HG02981 (cell line): ENCODE results near the gene SLC34A1.
A peak's percentile ranks its signal among the peaks of the same experiment; 100 is the strongest.
"Not testable (repeated sequence)": the region's sequence is repeated elsewhere in the genome, so short reads cannot be mapped to it uniquely, and the experiment has no call there.

Experiments used
- ATAC-seq: cut with Tn5 transposase; IDR thresholded peaks from one replicate; pipeline ENCODE4 v1.9.1; 2021; ENCODE audit warnings: mild to moderate bottlenecking, moderate library complexity; ENCODE audit not compliant: unreplicated experiment

The SLC34A1 gene

DNA sequence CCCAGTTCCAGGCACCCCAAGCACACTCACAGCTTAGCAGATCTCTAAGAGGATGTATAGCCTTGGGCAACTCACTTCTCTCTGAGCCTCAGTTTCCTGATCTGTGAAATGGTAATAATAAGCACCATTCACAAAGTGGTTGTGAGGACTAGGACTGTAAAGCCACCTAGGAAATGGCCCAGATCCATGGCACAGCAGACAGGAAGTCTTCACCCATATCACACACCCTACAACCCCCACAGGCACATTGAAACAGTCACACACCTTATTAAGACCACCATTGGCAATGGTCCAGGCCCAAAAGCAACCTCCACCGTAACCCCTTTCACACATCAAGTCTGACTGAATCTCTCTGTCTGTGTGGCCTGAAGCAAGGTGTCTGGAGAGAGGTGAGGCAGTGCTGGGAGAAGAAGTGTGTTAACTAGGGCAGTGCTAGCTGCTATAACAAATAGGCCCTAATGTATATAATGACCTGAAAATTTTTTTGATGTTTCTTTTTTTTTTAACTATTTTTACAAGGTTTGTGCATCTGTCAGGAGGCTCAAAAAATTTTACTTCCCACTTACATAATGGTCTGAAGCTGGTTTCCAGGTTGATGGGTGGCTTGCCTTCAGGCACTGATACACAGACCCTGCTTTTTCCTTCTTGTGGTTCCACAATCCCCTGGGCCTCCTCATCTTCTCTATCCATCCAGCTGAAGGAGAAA lies 28.9 kb upstream of the SLC34A1 start:
- ATAC-seq = no peak

GRCh38 chr5:177355868-177356168 lies 28.4 kb upstream of the SLC34A1 start:
- ATAC-seq = no peak

DNA sequence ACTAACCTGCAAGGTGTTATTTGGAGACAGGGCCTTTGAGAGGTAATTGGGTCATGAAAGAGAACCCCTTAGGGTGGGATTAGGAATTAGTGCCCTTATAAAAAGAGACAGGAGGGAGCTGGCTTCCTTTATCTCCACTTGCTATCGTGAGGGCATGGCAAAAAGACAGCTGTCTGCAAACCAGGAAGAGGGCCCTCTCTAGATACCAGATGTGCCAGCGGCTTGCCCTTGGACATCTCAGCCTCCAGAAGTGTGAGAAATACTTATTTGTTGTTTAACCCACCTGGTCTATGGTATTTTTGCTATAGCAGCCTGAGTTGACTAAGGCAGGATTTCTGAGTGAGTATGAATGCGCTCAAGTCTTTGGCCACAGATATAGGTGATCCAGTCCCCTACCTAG lies 27.5 kb upstream of the SLC34A1 start:
- ATAC-seq = no peak

- no peak for ATAC-seq
These were observed 27.1 kb upstream of the SLC34A1 start for GRCh38 chr5:177357146-177357458.

- ATAC-seq = peak; percentile 93
These were observed 26.5 kb upstream of the SLC34A1 start, which contains the start of gene RGS14 for GRCh38 chr5:177357459-177358351. TSS of gene RGS14 (plus strand) at chr5:177357924. CDS start at chr5:177358025, 101 bp downstream.

- no peak for ATAC-seq
These were observed 25.8 kb upstream of the SLC34A1 start for GRCh38 chr5:177358370-177358819.

DNA sequence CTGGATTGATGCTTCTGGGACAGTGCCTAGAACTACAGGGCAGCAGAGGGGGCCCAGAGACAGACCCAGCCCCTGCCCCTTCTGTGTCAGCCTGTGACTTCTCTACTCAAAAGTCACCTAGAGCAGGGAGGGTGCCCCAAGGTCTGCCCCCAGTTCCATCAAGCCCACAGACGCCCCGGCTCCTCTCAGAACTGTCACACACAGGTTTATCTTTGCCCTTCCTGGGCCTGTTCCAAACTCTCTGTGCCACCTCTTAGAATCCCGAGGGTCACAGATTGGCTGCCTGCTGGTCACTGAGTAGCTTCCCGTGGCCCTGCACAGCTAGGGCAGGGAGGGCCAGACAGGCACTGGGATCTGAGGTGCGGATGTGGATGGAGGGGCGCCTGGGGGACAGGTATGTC lies 24.8 kb upstream of the SLC34A1 start:
- no peak for ATAC-seq

DNA sequence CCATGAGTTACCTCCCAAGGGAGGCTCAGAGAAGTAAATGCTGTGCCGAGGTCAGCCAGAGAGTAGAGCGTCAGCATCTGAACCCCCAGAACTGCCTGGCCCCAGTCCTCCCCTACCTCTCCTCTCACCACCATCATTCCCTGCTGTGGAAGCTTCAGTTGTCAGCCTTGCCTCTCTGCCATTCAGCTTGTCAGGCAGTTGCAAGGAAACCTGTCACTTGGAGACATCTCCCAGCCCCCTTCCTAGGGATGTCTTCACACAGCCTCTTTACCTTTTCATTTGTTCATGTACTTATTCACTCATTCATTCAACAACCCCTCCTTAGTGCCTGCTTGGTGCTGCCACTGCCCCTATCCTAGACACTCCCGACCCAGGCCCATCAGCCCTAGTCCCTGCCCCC lies 24.4 kb upstream of the SLC34A1 start:
- no peak for ATAC-seq

DNA sequence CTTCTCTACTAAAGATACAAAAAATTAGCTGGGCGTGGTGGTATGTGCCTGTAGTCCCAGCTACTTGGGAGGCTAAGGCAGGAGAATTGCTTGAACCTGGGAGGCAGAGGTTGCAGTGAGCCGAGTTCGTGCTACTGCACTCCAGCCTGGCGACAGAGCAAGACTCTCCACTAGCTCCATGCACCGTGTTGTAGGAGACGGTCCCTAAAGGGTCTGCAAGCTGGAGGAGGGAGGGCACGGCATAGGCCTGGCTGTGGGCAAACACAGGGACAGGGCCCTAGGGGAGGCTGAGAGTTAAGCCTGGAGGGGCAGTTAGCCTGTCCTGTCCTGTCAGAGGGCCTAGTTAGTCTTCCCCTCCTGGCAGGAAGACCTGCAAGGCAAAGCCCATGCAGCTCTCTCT lies 23.5 kb upstream of the SLC34A1 start:
- not testable (repeated sequence) for ATAC-seq

DNA sequence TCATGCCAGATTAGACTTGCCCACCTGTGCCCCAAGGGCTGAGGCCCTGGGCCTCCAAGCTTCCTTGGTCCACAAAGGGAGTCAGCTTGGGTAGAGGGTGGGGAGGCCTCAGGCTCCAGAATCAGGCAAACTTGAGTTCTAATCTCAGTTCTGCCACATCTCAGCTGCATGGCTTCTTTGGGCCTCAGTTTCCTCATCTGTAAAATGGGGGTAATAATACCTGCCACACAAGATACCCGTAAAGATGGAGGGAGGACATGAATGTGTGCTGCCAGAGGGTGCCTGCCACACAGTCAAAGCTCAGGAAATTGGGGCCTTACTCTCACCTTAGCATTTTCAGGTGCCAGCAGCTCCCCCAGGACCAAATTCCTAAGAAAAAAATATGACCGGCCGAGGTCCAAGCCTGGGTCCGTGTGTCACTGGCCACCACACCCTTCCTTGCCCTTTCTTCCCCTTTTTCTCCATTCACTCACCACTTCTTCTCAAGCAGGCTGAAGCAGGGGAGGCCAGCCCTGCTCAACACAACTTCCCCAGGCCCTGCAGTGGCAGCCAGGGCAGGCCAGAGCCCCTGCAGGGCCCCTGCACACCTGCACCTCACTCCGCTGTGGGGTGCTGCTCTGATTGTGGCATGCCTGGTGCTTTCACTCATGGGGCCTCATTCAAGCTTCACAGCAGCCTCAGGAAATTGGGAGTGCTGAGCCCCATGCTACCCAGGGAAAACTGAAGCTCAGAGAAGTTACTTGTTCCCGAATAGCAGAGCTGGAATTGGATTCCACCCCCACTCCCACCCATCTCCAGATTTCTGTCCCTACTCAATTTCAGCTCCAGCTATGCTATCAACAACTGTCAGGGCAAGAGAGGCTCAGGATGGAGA lies 22.6 kb upstream of the SLC34A1 start:
- no peak for ATAC-seq

DNA sequence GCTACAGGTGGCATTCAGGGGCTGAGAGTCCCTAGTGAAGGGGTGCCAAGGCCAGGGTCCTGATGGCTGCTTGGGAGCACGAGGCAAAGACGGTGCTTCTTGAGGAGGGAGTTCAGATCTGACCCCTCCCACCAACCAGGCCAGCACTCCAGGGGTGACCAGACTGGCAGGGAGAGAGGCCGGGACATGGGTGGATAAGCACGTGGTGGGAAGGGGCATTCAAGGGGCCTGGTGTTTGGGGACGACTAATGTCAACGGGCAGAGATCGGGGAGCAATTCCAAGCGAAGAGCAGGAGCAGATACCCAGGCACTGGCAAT lies 22.0 kb upstream of the SLC34A1 start:
- ATAC-seq = no peak

DNA sequence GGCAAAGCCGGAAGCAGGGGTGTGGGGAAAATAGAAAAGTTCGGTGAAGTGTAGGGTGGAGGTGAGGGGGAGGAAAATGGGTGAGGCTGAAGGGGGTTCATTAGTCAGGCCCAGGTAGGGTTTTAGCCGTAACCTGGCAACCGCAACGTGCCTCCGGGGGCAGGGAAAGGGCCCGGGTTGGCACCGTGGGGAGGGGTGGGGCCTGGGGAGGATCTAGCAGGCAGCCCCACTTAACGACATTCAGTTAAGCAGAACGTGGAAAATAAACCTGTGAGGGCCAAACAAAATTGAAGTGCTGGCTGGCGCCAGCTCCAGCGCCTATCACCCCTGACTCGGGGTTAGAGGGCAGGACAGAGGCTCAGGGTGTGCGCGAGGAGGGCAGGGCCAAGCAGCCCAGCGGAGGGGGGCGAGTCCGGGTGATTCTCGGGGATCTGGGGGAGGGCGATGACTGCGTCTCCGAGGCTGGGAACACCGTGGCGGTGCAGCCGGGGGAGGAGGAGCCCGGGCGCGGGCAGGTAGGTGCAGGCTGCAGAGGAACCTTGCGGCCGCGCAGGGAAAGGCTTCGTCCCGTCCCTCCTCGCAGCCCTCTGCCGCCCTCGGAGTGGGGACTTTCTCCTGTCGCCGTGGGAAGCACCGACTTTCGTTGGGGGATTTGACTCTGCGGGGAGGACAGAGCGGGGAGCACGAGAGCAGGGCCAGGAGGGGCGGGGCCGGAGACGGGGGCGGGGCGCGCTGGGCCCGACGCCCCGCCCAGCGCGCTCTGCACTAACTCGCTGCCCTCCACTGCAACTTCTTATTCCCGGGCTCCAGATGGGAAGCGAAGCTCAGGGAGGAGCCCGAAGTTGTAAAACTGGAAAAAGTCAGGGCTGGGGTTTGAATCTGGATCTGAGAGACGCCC lies 21.4 kb upstream of the SLC34A1 start:
- ATAC-seq = peak; percentile 38

GRCh38 chr5:177363565-177363964 lies 20.7 kb upstream of the SLC34A1 start:
- no peak for ATAC-seq

DNA sequence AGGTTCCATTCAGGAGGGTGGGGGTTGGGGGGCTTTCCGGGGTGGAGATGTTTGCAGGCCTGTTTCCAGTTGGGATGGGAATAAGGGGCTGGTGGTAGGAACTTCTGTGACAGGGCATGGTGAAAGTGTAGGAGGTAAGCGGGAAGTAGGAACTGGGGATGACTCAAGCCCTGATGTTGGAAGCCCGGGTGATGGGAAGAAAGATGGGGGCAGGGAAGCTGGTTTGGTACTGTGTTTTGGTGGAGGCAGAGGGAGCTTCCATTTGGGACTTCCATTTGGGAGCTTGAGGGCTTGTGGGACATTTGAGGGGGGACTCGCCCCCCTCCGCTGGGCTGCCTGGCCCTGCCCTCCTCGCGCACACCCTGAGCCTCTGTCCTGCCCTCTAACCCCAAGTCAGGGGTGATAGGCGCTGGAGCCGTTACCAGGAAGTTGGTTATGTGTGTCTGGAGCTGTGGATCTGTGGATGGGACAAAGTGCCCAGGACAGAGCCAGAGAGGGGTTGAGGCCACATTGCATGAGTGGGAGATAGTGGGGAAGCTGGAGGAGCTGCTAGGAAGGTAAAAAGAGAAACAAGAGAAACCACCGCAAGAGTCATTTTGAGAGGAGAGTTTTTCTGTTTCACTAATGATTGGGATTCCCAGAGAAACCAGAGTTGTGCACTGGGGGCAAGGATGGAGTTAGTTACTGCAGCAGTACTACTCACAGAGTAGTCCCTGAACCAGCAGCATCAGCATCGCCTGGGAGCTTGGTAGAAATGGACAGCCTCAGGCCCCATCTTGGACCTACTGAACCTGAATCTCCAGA lies 19.9 kb upstream of the SLC34A1 start:
- no peak for ATAC-seq

- no peak for ATAC-seq
These were observed 18.2 kb upstream of the SLC34A1 start for GRCh38 chr5:177365845-177366527.

DNA sequence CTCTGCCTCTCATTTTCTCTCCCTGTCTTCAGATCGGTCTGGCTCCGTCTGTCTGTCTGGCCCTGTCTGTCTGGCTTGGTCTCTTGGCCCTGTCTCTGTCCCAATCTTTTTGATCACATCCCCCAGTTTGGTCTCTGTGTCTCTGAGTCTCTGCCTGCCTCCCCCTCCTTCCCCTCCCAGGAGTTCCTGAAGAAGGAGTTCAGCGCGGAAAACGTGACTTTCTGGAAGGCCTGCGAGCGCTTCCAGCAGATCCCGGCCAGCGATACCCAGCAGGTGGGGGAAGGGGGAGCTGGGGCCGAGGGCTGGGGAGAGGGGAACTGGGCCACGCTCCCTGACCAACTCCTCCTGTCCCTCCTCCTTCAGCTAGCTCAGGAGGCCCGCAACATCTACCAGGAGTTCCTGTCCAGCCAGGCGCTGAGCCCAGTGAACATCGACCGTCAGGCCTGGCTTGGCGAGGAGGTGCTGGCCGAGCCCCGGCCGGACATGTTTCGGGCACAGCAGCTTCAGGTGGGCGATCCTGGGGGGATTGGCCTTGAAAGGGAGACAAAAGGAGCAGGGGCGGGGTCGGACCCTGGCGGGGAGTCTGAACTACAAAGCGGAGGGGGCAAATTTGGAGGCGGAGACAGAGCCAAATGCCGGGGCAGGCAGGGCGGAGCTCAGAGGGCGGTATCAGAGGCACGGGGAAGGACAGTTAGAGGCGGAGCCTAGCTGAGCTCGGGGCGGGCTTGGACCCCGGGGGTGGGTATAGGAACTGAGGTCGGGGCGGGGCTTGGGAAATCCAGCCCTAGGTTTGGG lies 17.5 kb upstream of the SLC34A1 start:
- no peak for ATAC-seq

DNA sequence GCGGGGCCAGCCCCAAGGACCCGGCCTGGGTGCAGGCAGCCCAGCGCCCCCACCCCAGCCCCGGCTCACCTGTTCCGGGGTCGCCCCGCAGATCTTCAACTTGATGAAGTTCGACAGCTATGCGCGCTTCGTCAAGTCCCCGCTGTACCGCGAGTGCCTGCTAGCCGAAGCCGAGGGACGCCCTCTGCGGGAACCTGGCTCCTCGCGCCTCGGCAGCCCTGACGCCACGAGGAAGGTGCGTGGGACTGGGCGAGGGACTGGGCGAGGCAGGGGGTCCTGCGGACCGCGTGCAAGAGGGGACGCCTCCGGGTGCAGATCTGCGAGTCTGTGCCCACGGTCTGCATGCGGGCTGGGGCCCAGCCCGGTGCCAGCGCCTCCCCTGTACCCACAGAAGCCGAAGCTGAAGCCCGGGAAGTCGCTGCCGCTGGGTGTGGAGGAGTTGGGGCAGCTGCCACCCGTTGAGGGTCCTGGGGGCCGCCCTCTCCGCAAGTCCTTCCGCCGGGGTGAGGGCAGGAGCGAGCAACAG lies 16.8 kb upstream of the SLC34A1 start:
- no peak for ATAC-seq
